ENCODE results near the gene BET1L. TPM values are rescaled to one million over a fixed set of nuclear protein-coding genes. Genes with fewer than 3 reads are reported as not detected.

BET1L gene
- total and polyA plus RNA-seq, 2 experiments from 2014 or later: 27.2 to 76.6 TPM

DNA sequence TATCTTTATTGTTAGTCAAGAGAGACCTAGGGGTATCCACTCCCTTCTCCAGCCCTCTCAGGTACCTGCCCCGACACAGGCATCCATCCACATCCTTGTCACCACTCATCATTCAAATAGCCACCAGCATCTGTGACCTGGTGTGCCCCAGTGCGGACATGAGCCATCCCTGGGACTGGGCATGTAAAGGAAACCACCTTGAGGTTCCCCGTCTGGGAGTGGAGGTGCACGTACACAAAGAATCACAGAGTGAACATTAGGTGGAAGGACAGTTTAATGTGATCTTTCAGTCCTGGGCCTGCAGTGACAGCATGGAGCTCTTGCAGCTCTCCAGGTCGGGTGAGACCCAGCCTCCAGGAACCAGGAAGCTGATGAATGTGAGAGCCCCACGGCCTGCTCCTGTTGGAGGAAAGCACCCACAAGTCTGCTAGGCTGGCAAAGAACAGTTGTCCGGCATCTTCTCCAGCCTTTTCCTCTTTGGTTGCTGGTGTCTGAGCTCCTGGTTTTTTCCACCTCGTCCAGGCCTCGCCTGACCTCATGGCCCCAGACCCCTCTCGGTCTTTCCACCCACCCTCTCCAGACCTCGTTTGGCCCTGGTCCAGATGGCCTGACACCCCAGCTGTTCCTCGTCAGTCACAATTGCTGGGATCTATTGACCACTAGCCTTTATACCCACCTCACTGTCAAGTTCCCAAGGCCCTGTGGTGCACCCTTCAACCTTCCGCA is 46.1 kb upstream of the BET1L start:
- in situ Hi-C loops (cut with MboI): no loop called here
- H3K9me3 ChIP-seq (ENCODE audit: low read depth): no peaks in the 10 kb centered on the region
- no peaks in the 10 kb centered on the region for H3K9me2 ChIP-seq (ENCODE audit: insufficient read depth)
- no peak overlapping the region for H3K4me2 ChIP-seq (ENCODE audit: unreplicated experiment)
- no peak overlapping the region for H2AFZ ChIP-seq
- H4K20me1 ChIP-seq (ENCODE audit: insufficient read depth): no peaks in the 10 kb centered on the region
- H3K4me3 ChIP-seq: no peak overlapping the region
- DNase-seq: no peak
- no peak overlapping the region for H3K9ac ChIP-seq
- no peak for TF ChIP-seq EZH2 (IDR thresholded peaks at IDR 0.05; ENCODE audit: insufficient read depth, poor library complexity, severe bottlenecking)
- no peak for TF ChIP-seq EZH2phosphoT487 (IDR thresholded peaks at IDR 0.05; ENCODE audit: insufficient read depth, low read depth)
- H3K4me1 ChIP-seq (ENCODE audit: insufficient read depth): no peaks in the 10 kb centered on the region
- H3F3A ChIP-seq (ENCODE audit: insufficient read depth): peaks cover 13% of the 10 kb centered on the region; the same call in 1 of the 2 replicates
- H3K79me2 ChIP-seq (ENCODE audit: insufficient read depth): no peaks in the 10 kb centered on the region
- H3K27ac ChIP-seq: no peak overlapping the region
- peaks cover 21% of the 10 kb centered on the region for H3K36me3 ChIP-seq (ENCODE audit: low read depth)
- 71 to 75% methylated on average over 13 of the region's 13 CpGs for WGBS, 2 experiments (ENCODE audit: low coverage in 1 of 2, low lambda C conversion rate in 2 of 2, missing lambda C conversion rate in 2 of 2)
- H3K27me3 ChIP-seq (replicated peaks; ENCODE audit: insufficient read depth): no peaks in the 10 kb centered on the region

- Histone ChIP-seq H3K4me3 (no peak overlapping the region), H3K9me2 (ENCODE audit: insufficient read depth) (no peaks in the 10 kb centered on the region), H3K4me2 (ENCODE audit: unreplicated experiment) (no peak overlapping the region), H3K27me3 (replicated peaks; ENCODE audit: insufficient read depth) (no peaks in the 10 kb centered on the region), H3F3A (ENCODE audit: insufficient read depth) (peaks cover 13% of the 10 kb centered on the region; the same call in 1 of the 2 replicates), H3K27ac (no peak overlapping the region), H4K20me1 (ENCODE audit: insufficient read depth) (no peaks in the 10 kb centered on the region), H3K4me1 (ENCODE audit: insufficient read depth) (no peaks in the 10 kb centered on the region), H3K36me3 (ENCODE audit: low read depth) (peaks cover 24% of the 10 kb centered on the region), H2AFZ (no peak overlapping the region), H3K9ac (no peak overlapping the region), H3K9me3 (ENCODE audit: low read depth) (no peaks in the 10 kb centered on the region), H3K79me2 (ENCODE audit: insufficient read depth) (no peaks in the 10 kb centered on the region)
- TF ChIP-seq EZH2phosphoT487 (IDR thresholded peaks at IDR 0.05; ENCODE audit: insufficient read depth, low read depth) (no peak), EZH2 (IDR thresholded peaks at IDR 0.05; ENCODE audit: insufficient read depth, poor library complexity, severe bottlenecking) (no peak)
- in situ Hi-C loops (cut with MboI): no loop called here
- 84 to 94% methylated on average over 8 of the region's 8 CpGs for WGBS, 2 experiments (ENCODE audit: low coverage in 1 of 2, low lambda C conversion rate in 2 of 2, missing lambda C conversion rate in 2 of 2)
- no peak for DNase-seq
These were observed 45.5 kb upstream of the BET1L start for GRCh38 chr11:252666-253065.

GRCh38 chr11:251550-251949 is 44.4 kb upstream of the BET1L start:
- Histone ChIP-seq H3K36me3 (ENCODE audit: low read depth) (peaks cover 34% of the 10 kb centered on the region), H2AFZ (no peak overlapping the region), H3K4me1 (ENCODE audit: insufficient read depth) (no peaks in the 10 kb centered on the region), H4K20me1 (ENCODE audit: insufficient read depth) (no peaks in the 10 kb centered on the region), H3K9me3 (ENCODE audit: low read depth) (no peaks in the 10 kb centered on the region), H3F3A (ENCODE audit: insufficient read depth) (peaks cover 16% of the 10 kb centered on the region; the same call in 1 of the 2 replicates), H3K27ac (no peak overlapping the region), H3K9me2 (ENCODE audit: insufficient read depth) (no peaks in the 10 kb centered on the region), H3K4me2 (ENCODE audit: unreplicated experiment) (no peak overlapping the region), H3K79me2 (ENCODE audit: insufficient read depth) (0 out of 2 replicates have a peak, but pooled peaks cover 7% of the 10 kb centered on the region), H3K27me3 (replicated peaks; ENCODE audit: insufficient read depth) (no peaks in the 10 kb centered on the region), H3K9ac (no peak overlapping the region), H3K4me3 (no peak overlapping the region)
- in situ Hi-C loops (cut with MboI): no loop called here
- peak; percentile 18 for DNase-seq
- no peak for TF ChIP-seq EZH2 (IDR thresholded peaks at IDR 0.05; ENCODE audit: insufficient read depth, poor library complexity, severe bottlenecking)
- TF ChIP-seq EZH2phosphoT487 (IDR thresholded peaks at IDR 0.05; ENCODE audit: insufficient read depth, low read depth): no peak
- WGBS, 2 experiments (ENCODE audit: low coverage in 1 of 2, low lambda C conversion rate in 2 of 2, missing lambda C conversion rate in 2 of 2): 64 to 74% methylated on average over 10 of the region's 10 CpGs

DNA sequence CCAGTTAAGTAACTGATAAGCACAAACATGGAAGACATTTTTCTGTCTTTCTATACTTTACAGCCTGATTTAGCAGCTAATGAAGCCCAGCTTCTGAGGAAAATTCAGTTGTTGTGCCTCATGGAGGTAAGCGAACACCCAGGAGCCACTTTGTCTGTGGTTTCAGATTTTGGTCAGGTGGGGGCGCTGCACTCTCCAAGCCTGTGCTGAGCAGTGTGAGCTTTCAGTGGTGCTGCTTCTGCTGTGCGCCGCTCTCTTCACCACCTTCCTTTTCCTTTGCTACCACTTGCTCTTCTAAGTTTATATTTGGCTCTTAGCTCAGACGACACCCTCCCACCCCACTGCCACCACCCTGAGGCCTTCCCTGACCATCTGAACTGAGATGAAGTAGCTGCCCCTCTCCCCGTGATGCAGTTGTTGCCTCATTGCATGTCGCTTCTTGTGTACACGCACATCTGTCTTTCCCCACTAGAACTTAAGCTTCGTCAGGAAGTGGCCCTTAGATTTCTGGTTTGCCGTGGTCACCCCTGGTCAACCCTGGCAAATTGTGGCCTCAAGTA is 43.6 kb upstream of the BET1L start:
- 0 out of 2 replicates have a peak, but pooled peaks cover 7% of the 10 kb centered on the region for H3K79me2 ChIP-seq (ENCODE audit: insufficient read depth)
- WGBS, 2 experiments (ENCODE audit: low coverage in 1 of 2, low lambda C conversion rate in 2 of 2, missing lambda C conversion rate in 2 of 2): 78 to 80% methylated on average over 10 of the region's 10 CpGs
- no peaks in the 10 kb centered on the region for H3K9me3 ChIP-seq (ENCODE audit: low read depth)
- TF ChIP-seq EZH2 (IDR thresholded peaks at IDR 0.05; ENCODE audit: insufficient read depth, poor library complexity, severe bottlenecking) (no peak), EZH2phosphoT487 (IDR thresholded peaks at IDR 0.05; ENCODE audit: insufficient read depth, low read depth) (no peak)
- H3K36me3 ChIP-seq (ENCODE audit: low read depth): peaks cover 40% of the 10 kb centered on the region
- H3K9me2 ChIP-seq (ENCODE audit: insufficient read depth): no peaks in the 10 kb centered on the region
- H3K4me3 ChIP-seq: no peak overlapping the region
- H3K27me3 ChIP-seq (replicated peaks; ENCODE audit: insufficient read depth): no peaks in the 10 kb centered on the region
- no peak overlapping the region for H3K9ac ChIP-seq
- H3K4me1 ChIP-seq (ENCODE audit: insufficient read depth): no peaks in the 10 kb centered on the region
- in situ Hi-C loops (cut with MboI): no loop called here
- peak; percentile 68 for DNase-seq
- no peak overlapping the region for H3K4me2 ChIP-seq (ENCODE audit: unreplicated experiment)
- H4K20me1 ChIP-seq (ENCODE audit: insufficient read depth): no peaks in the 10 kb centered on the region
- H3F3A ChIP-seq (ENCODE audit: insufficient read depth): peaks cover 17% of the 10 kb centered on the region; the same call in 1 of the 2 replicates
- no peak overlapping the region for H3K27ac ChIP-seq
- H2AFZ ChIP-seq: no peak overlapping the region

Data from GM23248 (cell line).